ENCODE measurements around the gene MT1X.

The MT1X gene

DNA sequence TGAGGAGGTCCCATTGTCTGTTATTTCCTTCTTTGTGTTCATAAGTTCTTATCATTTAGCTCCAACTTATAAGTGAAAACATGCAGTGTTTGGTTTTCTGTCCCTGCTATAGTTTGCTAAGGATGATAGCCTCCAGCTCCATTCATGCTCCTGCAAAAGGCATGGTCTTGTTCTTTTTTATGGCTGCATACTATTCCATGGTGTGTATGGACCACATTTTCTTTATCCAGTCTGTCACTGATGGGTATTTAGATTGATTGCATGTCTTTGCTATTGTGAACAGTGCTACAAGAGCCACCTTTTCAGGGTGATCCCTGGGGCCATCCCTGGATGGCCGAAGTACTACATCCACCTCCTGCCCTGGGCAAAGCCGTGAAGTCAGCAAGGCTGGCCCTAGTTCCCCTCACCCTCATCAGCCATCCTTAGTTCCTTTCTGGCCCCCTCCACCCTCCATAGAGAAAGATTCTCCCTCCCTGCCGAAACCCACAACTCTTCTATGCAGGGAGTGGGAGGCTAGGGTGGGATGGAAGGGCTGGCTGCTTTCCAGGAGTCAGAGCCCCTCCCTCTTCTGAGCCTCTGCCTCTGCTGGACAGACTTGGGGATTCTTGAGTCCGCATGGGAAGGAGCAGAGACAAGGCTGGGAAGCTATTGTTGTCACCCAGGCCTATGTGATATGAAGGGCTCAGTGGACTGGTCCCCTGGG is 8.3 kb downstream of the MT1X start:
- no peak overlapping the region for H3K4me3 ChIP-seq (ENCODE audit: control insufficient read depth, low read depth, low read length)
- TF ChIP-seq, protein P1, sequence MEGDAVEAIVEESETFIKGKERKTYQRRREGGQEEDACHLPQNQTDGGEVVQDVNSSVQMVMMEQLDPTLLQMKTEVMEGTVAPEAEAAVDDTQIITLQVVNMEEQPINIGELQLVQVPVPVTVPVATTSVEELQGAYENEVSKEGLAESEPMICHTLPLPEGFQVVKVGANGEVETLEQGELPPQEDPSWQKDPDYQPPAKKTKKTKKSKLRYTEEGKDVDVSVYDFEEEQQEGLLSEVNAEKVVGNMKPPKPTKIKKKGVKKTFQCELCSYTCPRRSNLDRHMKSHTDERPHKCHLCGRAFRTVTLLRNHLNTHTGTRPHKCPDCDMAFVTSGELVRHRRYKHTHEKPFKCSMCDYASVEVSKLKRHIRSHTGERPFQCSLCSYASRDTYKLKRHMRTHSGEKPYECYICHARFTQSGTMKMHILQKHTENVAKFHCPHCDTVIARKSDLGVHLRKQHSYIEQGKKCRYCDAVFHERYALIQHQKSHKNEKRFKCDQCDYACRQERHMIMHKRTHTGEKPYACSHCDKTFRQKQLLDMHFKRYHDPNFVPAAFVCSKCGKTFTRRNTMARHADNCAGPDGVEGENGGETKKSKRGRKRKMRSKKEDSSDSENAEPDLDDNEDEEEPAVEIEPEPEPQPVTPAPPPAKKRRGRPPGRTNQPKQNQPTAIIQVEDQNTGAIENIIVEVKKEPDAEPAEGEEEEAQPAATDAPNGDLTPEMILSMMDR (conservative IDR thresholded peaks at IDR 0.05; ENCODE audit: control insufficient read depth, insufficient read depth, low read depth, low read length) = no peak
- no peak for DNase-seq (ENCODE audit: low read depth)

DNA sequence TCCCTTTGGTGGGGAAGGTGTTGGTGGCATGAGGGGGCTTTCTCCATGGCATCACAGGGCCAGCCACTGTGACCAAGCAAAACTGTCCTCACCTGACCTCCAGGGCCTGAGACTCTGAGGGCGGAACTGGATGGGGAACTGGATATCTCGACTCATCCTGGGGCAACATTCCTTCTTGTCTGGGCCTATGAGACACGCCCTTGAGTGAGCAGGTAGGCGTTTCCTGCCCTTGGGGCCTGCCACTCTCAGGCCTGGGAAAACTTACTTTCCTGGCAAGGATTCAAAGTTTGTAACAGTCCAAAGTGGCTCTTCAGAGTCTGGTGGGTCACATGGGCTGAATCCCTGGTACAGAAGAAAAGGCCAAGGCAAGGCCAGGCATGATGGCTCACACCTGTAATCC is 9.6 kb downstream of the MT1X start:
- TF ChIP-seq, protein P1 (conservative IDR thresholded peaks at IDR 0.05; ENCODE audit: control insufficient read depth, insufficient read depth, low read depth, low read length) = no peak
- H3K4me3 ChIP-seq (ENCODE audit: control insufficient read depth, low read depth, low read length) = no peak overlapping the region
- DNase-seq (ENCODE audit: low read depth) = peak; percentile 30

DNA sequence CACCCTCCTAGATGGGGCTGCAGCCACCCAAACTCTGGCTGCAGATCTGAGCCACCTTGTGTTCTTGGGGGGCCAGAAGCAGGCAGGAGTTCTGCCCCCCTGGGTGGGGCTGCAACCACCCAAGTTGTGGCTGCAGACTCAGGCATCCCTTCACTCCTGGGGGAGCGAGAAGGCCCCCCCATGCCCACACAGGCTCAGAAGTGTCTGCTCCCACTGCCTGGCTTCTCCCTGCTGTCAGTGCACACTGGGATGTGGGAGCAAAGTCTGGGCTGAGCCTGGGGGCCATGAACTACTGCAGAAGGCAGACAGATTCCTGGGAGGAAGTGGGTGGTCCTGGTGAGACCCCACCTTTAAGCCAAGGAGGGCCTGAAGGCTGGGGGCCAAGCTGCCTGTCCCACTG is 13.0 kb downstream of the MT1X start:
- TF ChIP-seq, protein P1 (conservative IDR thresholded peaks at IDR 0.05; ENCODE audit: control insufficient read depth, insufficient read depth, low read depth, low read length) = no peak
- H3K4me3 ChIP-seq (ENCODE audit: control insufficient read depth, low read depth, low read length) = no peak overlapping the region
- DNase-seq (ENCODE audit: low read depth) = no peak

DNA sequence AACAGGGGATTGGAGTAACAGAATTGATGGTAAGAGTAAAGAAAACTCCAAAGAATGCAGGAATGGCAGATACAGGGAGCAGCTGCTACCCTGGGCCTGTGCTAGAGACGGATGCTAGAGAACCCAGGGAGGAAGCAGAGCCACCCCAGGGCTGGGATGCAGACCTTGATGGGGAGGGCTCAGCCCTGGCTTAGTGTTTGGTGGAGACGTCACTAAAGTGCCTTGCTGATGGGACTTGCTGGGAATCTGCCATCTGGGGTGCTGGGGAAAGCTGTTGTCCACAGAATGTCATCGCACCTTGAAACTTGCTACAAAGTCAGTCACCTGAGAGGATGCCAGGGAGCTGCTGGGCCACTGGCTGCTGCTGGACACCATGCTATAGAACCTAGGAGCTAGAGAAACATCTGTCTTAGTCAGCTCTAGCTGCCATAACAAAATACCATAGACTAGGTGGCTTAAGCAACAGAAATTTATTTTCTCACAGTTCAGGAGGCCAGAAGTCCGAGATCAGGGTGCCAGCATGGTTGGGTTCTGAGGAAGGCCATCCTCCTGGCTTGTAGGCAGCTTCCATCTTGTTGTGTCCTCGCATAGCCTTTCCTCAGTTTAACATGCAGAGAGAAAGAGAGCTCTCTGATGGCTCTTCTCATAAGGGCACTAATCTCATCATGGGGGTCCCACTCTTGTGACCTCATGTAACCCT is 15.3 kb downstream of the MT1X start:
- no peak for DNase-seq (ENCODE audit: low read depth)
- no peak overlapping the region for H3K4me3 ChIP-seq (ENCODE audit: control insufficient read depth, low read depth, low read length)
- TF ChIP-seq, protein P1 (conservative IDR thresholded peaks at IDR 0.05; ENCODE audit: control insufficient read depth, insufficient read depth, low read depth, low read length) = no peak

DNA sequence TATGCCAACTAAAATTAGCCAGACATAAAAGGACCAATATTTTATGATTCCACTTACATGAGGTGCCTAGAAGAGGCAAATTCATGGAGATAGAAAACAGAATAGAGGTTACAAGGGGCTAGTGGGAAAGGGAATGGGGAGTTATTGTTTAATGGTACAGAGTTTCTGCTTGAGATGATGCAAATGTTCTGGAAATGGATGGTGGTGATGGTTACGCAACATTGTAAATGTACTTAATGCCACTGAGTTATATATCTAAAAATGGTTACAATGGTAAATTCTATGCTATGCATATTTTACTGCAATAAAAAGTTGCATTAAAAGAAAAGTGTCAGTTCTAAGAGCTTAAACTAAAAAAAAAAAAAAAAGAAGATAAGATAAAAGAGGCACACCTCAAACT is 17.9 kb downstream of the MT1X start:
- TF ChIP-seq, protein P1 (conservative IDR thresholded peaks at IDR 0.05; ENCODE audit: control insufficient read depth, insufficient read depth, low read depth, low read length) = no peak
- DNase-seq (ENCODE audit: low read depth) = peak; percentile 38
- H3K4me3 ChIP-seq (ENCODE audit: control insufficient read depth, low read depth, low read length) = no peak overlapping the region

DNA sequence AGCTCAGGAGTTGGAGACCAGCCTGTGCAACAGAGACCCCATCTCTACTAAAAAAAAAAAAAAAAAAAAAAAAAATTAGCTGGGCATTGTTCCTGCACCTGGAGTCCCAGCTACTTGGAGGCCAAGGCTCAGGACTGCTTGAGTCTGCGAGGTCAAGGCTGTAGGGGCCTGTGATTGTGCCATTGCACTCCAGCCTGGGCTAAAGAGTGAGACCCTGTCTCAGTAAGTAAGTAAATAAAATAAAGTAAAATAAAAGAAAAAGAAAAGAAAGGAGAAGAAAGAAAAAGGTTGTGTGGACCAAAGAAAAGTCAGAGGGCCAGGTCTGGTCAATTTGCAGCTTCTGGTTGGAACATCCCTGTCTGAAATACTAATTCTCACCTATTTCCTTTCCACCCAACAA is 18.4 kb downstream of the MT1X start:
- no peak for DNase-seq (ENCODE audit: low read depth)
- TF ChIP-seq, protein P1 (conservative IDR thresholded peaks at IDR 0.05; ENCODE audit: control insufficient read depth, insufficient read depth, low read depth, low read length) = no peak
- H3K4me3 ChIP-seq (ENCODE audit: control insufficient read depth, low read depth, low read length) = no peak overlapping the region
